Right renal pelvis (tissue), 4 donors: ENCODE data around the gene CELF2. TPM values are rescaled to one million over a fixed set of nuclear protein-coding genes. Genes with fewer than 3 reads are reported as not detected.

Experiments
- DNase-seq, 4 donors: peaks; one replicate each; pipeline ENCODE4 v3.0.0-alpha.2; 2013; ENCODE audit warnings: low read depth in 4 of 4, low spot score in 3 of 4, missing footprints in 1 of 4
- polyA plus RNA-seq, 4 donors: library from polyadenylated mRNA; unstranded; fragments of 120-200 nt; gene quantifications; one replicate each; pipeline ENCODE4 v1.2.1, GENCODE V29; 2013; ENCODE audit not compliant: insufficient read length in 4 of 4

Gene CELF2
- polyA plus RNA-seq, 4 donors, result 12.0 to 14.5 (median 12.3) TPM

GRCh38 chr10:11212288-11213085 lies 194.8 kb downstream of the CELF2 start:
- DNase-seq, result no peak

GRCh38 chr10:11213137-11213536 lies 195.5 kb downstream of the CELF2 start:
- no peak for DNase-seq

- no peak for DNase-seq
Observed at GRCh38 chr10:11214407-11214806, 196.7 kb downstream of the CELF2 start.

- DNase-seq, result no peak
Observed at GRCh38 chr10:11215471-11215870, 197.8 kb downstream of the CELF2 start.

GRCh38 chr10:11217521-11217920 lies 199.8 kb downstream of the CELF2 start:
- DNase-seq, result no peak

DNA sequence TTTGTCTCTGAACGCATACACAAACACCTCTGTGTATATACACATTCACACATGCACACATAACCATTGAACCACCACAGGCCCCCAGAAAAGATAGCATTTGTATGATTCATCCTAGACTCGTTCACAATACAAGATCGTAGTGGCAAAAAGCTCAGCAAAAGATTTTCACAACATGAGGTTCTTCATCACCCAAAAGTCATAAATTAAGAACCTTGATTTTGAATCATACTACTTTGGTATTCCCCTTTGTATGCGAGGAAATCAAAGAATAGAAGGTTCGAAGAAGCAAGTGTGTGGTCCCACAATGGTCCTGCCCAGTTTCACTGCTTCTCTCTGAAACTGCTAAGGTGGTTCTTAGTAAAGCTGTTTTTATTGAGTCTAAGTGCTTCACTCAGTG lies 200.7 kb downstream of the CELF2 start:
- DNase-seq, result no peak

- DNase-seq, result no peak
Observed at GRCh38 chr10:11219431-11219830, 201.8 kb downstream of the CELF2 start.

- no peak for DNase-seq
Observed at GRCh38 chr10:11223081-11223480, 205.4 kb downstream of the CELF2 start.

- no peak for DNase-seq
Observed at GRCh38 chr10:11223507-11224140, 206.0 kb downstream of the CELF2 start.

GRCh38 chr10:11224321-11224720 lies 206.6 kb downstream of the CELF2 start:
- DNase-seq, result no peak

- DNase-seq, result no peak
Observed at GRCh38 chr10:11224792-11225416, 207.2 kb downstream of the CELF2 start.

GRCh38 chr10:11225935-11226334 lies 208.3 kb downstream of the CELF2 start:
- DNase-seq, result no peak

GRCh38 chr10:11227103-11227502 lies 209.4 kb downstream of the CELF2 start:
- DNase-seq, result no peak

DNA sequence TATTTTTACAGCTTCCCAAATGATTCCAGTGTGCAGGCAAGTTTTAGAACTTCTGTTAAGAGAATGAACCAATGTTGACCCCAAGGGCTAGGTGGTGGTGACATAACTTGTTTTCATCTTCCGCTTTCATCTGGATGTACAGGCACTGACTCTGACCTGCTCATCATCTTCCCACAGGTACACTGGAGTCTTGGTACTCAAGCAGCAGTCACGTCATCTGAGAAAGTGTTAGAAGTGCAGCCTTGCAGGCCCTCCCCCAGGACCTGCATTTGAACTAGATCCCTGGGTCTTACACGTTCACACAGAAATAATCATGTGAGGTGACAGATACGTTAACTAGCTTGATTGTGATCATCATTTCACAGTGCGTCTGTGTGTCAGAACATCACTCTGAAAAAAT lies 212.2 kb downstream of the CELF2 start:
- DNase-seq, result no peak

DNA sequence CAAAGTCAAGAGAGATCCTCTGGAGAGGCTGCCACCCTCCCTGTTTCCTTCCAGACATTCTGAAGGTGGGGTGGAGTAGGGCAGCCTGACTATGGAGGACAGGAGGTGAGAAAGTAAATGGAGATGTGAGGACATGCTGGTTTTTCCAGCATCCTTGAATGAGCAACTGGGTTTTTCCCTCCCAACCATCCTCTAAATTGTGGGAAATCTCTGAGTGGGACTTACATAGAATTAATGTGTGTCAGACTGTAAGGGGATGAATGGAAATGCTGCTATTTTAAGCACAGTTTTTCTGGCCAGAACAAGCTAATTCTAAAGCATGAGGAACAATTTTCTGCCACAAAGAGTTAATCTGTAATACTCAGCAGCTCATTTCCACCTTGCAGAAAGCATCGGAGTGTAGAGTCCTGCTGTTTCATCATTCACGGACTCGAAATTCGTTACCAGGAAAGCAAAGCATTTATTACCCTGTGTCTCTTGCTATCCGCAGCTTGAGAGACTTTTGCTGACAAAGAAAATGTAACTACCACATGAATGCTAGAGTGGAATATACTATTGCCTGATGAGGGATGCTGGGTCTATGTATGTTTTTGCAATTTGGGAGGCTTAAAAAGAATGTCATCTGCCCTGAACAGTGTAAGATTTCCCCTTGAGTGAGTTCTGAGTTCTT lies 213.0 kb downstream of the CELF2 start:
- DNase-seq, result no peak

DNA sequence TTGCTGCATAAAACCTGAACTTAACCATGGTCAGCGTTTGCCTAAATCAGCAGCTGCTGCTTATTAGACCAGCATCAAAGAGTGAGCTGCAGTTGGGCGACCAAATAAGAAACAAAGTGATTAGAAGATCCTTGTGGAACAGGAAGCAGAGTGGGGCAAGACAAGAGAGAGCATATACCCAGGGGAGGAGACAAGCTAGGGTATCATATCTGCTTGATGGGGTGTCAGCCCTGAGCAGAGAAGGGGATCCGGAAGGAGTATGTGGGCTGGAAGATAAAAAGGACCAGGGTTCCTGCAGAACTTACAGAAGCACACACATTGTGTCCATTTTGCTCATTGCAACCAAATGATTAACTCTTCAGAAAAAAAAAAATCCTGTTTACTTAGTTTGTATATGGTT lies 213.6 kb downstream of the CELF2 start:
- no peak for DNase-seq

- DNase-seq, result no peak
Observed at GRCh38 chr10:11232222-11232961, 214.7 kb downstream of the CELF2 start.

DNA sequence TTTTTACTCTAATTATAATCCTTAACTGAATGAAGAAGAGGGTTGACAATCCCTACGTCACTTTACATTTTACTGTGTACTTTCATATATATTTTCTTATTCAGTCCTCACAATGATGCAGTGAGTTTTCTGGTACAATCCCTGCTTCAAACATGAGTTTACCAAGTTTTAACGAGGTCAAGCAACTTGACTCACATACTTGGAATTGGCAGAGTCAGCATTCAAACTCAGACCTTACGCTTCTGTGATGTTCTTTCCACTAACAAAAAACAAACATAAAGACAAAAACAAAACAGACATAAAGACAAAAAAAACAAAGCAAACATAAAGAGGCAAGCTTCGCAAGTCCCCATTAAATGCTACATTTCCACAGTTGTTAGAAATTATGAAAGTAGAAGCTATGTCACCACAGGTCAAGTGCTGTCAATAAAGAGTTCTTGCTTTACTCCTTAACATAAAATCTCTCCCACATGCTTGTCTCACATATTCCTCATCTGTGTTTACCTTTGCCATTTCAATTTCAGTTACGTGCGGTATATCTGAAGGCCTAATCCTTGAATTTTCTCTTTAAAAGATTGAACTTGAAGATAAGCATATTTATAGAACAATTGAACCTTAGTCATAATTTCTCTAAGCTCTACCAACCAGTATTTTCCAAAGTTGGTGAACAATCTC lies 217.3 kb downstream of the CELF2 start:
- no peak for DNase-seq

DNA sequence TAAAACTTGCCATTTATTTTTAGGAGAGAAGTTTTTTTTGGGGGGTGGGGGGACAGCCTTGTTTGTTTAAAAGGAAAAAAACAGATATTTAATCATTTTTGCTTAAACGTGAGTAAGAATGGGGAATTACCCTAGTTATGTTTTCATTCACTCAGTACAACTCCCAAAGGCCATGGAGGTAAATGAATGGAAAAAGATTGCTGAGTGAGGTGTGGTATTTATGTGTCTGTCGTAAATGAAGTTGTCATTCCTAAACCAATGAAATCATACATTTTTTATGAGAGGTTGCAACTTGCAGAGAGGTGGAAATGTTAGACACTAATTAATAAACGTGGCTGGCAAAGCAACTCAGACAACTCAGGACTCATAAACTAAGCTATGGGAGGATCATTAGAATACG lies 218.1 kb downstream of the CELF2 start:
- no peak for DNase-seq

DNA sequence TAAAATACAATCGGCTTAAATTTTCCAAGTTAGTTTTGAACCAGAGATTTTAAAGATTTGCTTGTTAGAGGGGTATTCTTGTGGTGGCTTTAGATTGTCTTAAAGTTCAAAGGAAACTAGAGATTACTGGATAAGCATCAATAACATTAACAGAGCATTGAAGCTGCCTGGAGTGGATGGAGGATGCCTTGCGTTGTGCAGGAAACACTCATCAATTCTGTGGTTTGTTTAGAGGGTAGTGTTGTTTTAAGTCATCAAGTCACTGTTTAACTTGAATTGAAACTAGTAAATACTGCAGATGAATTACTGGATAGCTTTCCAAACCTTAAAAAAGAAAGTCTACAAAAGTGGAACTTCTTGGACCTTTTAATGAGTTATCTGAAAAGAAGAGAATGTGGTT lies 218.6 kb downstream of the CELF2 start:
- no peak for DNase-seq
